Thyroid gland (tissue), 4 donors: Measurements from ENCODE around the gene KICS2. TPM values are rescaled to one million over a fixed set of nuclear protein-coding genes. Genes with fewer than 3 reads are reported as not detected.

Source experiments
- DNase-seq, 2 donors: peaks; one replicate each; pipeline ENCODE4 v3.0.0-alpha.2; 2019
- H3K27ac ChIP-seq, 3 donors: fragments of 200-600 bp; sonication (generic); 1 replicate in 2 of 3; 2 replicates in 1 of 3; pipeline ENCODE4 v1.5.1; 2016 to 2019; ENCODE audit warnings: mild to moderate bottlenecking in 1 of 3, moderate library complexity in 1 of 3
- H3K27me3 ChIP-seq: fragments of 200-600 bp; sonication (generic); one replicate; pipeline ENCODE4 v1.5.1; 2019
- H3K36me3 ChIP-seq, 2 donors: fragments of 200-600 bp; sonication (generic); one replicate each; pipeline ENCODE4 v1.5.1; 2016 to 2019
- H3K4me1 ChIP-seq, 2 donors: fragments of 200-600 bp; sonication (generic); one replicate each; pipeline ENCODE4 v1.5.1; 2017 to 2019
- H3K4me3 ChIP-seq, 3 donors: fragments of 200-600 bp; sonication (generic); replicated peaks in 1 of 3; 1 replicate in 2 of 3; 2 replicates in 1 of 3; pipeline ENCODE4 v1.5.1; 2016; ENCODE audit warnings: mild to moderate bottlenecking in 1 of 3
- H3K9me3 ChIP-seq: fragments of 200-600 bp; sonication (generic); one replicate; pipeline ENCODE4 v1.5.1; 2017
- CTCF ChIP-seq, 6 experiments: fragments of 200-600 bp in 3 of 6; fragments of 450-650 bp in 3 of 6; sonication (generic) in 3 of 6; IDR thresholded peaks; one replicate each; pipeline ENCODE4 v1.5.1; 2016 to 2019; ENCODE audit warnings: antibody characterized with exemption in 6 of 6, mild to moderate bottlenecking in 2 of 6, inconsistent platforms in 1 of 6, moderate library complexity in 1 of 6
- POLR2A ChIP-seq, 2 donors: fragments of 450-650 bp; IDR thresholded peaks; one replicate each; pipeline ENCODE4 v1.6.1; 2017; ENCODE audit warnings: antibody characterized with exemption in 2 of 2, mild to moderate bottlenecking in 2 of 2, moderate library complexity in 1 of 2
- WGBS, 2 donors: methylation state at CpG; one replicate each; pipeline ENCODE4 v1.1.5; 2017; 5-methylcytosine and 5-hydroxymethylcytosine counted together
- intact Hi-C: fragments of 100-400 bp; cut with DNase I; formaldehyde crosslinking; loops from one replicate; pipeline ENCODE4 v1.15.1; 2023
- total RNA-seq, 4 donors: library from RNA; depleted of rRNA; stranded (reverse); fragments of >200 nt; gene quantifications; one replicate each; pipeline ENCODE4 v1.2.3, GENCODE V29; 2016

The KICS2 gene
- total RNA-seq, 4 donors from 2014 or later: 11.9 to 20.0 (median 18.6) TPM

- H3K9me3 ChIP-seq: no peaks in the 10 kb centered on the region
- no peaks in the 10 kb centered on the region for H3K27me3 ChIP-seq
- TF ChIP-seq CTCF (IDR thresholded peaks at IDR 0.05) (no peak), POLR2A (IDR thresholded peaks at IDR 0.05) (no peak)
- intact Hi-C loops: no loop called here
- no peak for DNase-seq
- WGBS, 2 donors: 90 to 95% methylated on average over 5 of the region's 5 CpGs
- H3K27ac ChIP-seq: no peak overlapping the region
- H3K4me1 ChIP-seq: no peaks in the 10 kb centered on the region
- H3K4me3 ChIP-seq: no peak overlapping the region
- no peaks in the 10 kb centered on the region for H3K36me3 ChIP-seq
These were observed 39.7 kb upstream of the KICS2 start for GRCh38 chr12:64261813-64262212.

- no peak overlapping the region for H3K4me3 ChIP-seq
These were observed 36.5 kb upstream of the KICS2 start for GRCh38 chr12:64258576-64258975.

GRCh38 chr12:64256166-64256800 is 34.2 kb upstream of the KICS2 start:
- DNase-seq: no peak
- H3K4me3 ChIP-seq: no peak overlapping the region
- no peaks in the 10 kb centered on the region for H3K27me3 ChIP-seq
- H3K36me3 ChIP-seq: no peaks in the 10 kb centered on the region
- H3K4me1 ChIP-seq: no peaks in the 10 kb centered on the region
- H3K27ac ChIP-seq: no peak overlapping the region
- WGBS, 2 donors: 66 to 75% methylated on average over 4 of the region's 4 CpGs
- H3K9me3 ChIP-seq: no peaks in the 10 kb centered on the region
- intact Hi-C loops: loop anchor here (2.0 to 5.0 kb wide), 2 partner anchors 417 to 434 kb away; no protein-coding TSS in a partner anchor
- TF ChIP-seq CTCF (IDR thresholded peaks at IDR 0.05): peak; percentile 31 to 86 (median 64)
- no peak for TF ChIP-seq POLR2A (IDR thresholded peaks at IDR 0.05)

More at GRCh38 chr12:64258576-64258975, 36.5 kb upstream of the KICS2 start:
- 56 to 63% methylated on average over 3 of the region's 3 CpGs for WGBS, 2 donors
- H3K9me3 ChIP-seq: no peaks in the 10 kb centered on the region
- H3K27ac ChIP-seq: no peak overlapping the region
- no peaks in the 10 kb centered on the region for H3K4me1 ChIP-seq
- H3K36me3 ChIP-seq: no peaks in the 10 kb centered on the region
- TF ChIP-seq POLR2A (IDR thresholded peaks at IDR 0.05) (no peak), CTCF (IDR thresholded peaks at IDR 0.05) (no peak)
- DNase-seq: no peak
- intact Hi-C loops: loop anchor here (5.0 kb wide), 1 partner anchor 436 kb away; no protein-coding TSS in a partner anchor
- no peaks in the 10 kb centered on the region for H3K27me3 ChIP-seq

- Histone ChIP-seq H3K4me3 (no peak overlapping the region), H3K27ac (no peak overlapping the region), H3K36me3 (no peaks in the 10 kb centered on the region), H3K4me1 (no peaks in the 10 kb centered on the region), H3K27me3 (no peaks in the 10 kb centered on the region), H3K9me3 (no peaks in the 10 kb centered on the region)
- no peak for DNase-seq
- 79 to 83% methylated on average over 4 of the region's 4 CpGs for WGBS, 2 donors
- intact Hi-C loops: loop anchor here (5.0 kb wide), 1 partner anchor 433 kb away; no protein-coding TSS in a partner anchor
- TF ChIP-seq CTCF (IDR thresholded peaks at IDR 0.05) (no peak), POLR2A (IDR thresholded peaks at IDR 0.05) (no peak)
These were observed 33.2 kb upstream of the KICS2 start for GRCh38 chr12:64255249-64255648.

GRCh38 chr12:64253356-64253755 is 31.3 kb upstream of the KICS2 start:
- no peaks in the 10 kb centered on the region for H3K36me3 ChIP-seq
- intact Hi-C loops: no loop called here
- H3K4me3 ChIP-seq: no peak overlapping the region
- H3K9me3 ChIP-seq: no peaks in the 10 kb centered on the region
- H3K27me3 ChIP-seq: no peaks in the 10 kb centered on the region
- 38 to 86% methylated on average over 1 of the region's 1 CpG for WGBS, 2 donors
- H3K27ac ChIP-seq: no peak overlapping the region
- DNase-seq: no peak
- TF ChIP-seq POLR2A (IDR thresholded peaks at IDR 0.05) (no peak), CTCF (IDR thresholded peaks at IDR 0.05) (no peak)
- H3K4me1 ChIP-seq: no peaks in the 10 kb centered on the region
